Measurements from ENCODE around the gene CPT1C.

The CPT1C gene

DNA sequence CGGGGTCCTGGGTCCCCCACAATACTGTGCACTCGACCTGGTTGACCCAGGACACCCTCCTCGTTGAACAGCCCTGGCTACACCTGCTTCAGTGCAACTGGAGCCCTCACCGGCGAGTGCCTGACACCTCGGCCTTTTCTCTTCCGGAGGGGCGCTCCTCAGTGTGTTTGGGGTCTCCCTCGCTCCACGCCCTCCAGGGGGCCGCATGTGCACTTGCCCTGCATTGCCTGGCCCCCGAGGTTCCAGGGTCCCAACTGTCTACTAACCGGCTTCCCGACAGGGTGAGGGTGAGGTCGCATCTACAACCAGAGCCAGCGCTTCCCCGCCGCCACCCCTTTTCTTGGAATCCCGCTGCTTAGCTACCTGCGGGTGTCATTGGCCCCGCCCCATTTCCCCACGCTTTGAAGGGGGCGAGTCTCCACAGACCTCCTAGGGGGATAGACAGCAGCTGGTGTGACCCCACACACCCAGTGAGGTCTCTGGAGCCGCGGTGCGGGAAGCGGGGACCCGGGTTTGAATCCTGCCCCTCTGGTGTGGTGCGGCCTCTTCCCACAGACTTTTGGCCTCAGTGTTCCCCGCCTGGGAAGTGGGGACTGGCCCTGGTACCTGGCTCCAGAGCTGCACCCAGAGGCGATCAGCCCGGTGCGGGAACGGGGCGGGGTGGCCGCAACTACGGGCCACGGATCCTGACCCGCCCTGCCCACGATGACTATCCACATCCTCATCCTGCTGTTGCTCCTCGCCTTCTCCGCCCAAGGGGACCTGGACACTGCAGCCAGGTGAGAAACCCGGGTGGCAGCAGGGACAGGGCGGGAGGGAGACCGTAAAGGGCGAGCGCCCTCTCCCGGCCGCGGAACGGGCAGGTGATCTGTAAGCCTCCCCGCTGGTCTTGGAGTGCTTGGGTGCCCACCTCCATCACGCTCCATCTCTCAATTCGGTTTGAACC lies 1.5 kb upstream of the CPT1C start, which contains the start of gene ADM5:
TSS of gene ADM5 (plus strand) at position 462 of the 946 bp plus-strand sequence. CDS start at position 706, 244 bp downstream.
- Histone ChIP-seq H3K36me3 (ENCODE audit: control insufficient read depth, insufficient read depth, low read length) (no peaks in the 10 kb centered on the region), H3K4me2 (ENCODE audit: low read length) (peak within 1 kb of the TSS; percentile 85), H3K27me3 (ENCODE audit: control insufficient read depth, insufficient read depth, low read length) (no peaks in the 10 kb centered on the region), H3K9ac (no peak within 1 kb of the TSS), H3K4me1 (peaks cover 2% of the 10 kb centered on the region), H2AFZ (peak within 1 kb of the TSS; percentile 48), H3K9me3 (ENCODE audit: control insufficient read depth, low read length) (no peaks in the 10 kb centered on the region), H3K27ac (peak within 1 kb of the TSS; percentile 24), H3K4me3 (ENCODE audit: low read depth, low read length) (peak within 1 kb of the TSS; percentile 61), H3K79me2 (no peaks in the 10 kb centered on the region)
- peak; percentile 31 for TF ChIP-seq CTCF (IDR thresholded peaks at IDR 0.05)

DNA sequence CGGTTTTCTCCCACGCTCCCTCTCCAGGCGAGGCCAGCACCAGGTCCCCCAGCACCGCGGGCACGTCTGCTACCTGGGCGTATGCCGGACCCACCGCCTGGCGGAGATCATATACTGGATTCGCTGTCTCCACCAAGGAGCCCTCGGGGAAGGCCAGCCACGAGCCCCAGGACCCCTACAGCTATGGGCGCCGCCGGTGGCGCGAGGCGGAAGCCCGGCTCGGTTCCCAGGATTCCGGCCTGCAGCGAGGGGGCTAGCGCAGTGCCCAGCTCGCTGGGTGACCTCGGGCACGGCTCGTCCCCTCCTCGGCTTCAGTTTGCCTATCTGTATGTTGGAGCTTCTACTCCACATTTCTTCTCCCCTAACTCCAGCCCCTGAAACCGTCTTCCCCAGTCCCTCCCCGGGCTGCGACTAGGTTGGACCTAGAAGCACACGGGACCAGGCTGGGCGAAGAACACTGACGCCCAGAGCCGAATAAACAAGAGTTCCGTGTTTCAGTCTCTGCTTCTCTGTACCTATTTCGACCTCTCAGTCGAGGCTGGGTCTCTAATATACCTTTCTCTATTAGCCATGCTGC lies 749 bp upstream of the CPT1C start:
- H3K9me3 ChIP-seq (ENCODE audit: control insufficient read depth, low read length), result no peaks in the 10 kb centered on the region
- no peak overlapping the region for H3K27ac ChIP-seq
- H3K9ac ChIP-seq, result no peak overlapping the region
- peak overlapping the region; percentile 61 for H3K4me3 ChIP-seq (ENCODE audit: low read depth, low read length)
- peaks cover 2% of the 10 kb centered on the region for H3K4me1 ChIP-seq
- H2AFZ ChIP-seq, result peak overlapping the region; percentile 48
- H3K4me2 ChIP-seq (ENCODE audit: low read length), result peak overlapping the region; percentile 85
- H3K27me3 ChIP-seq (ENCODE audit: control insufficient read depth, insufficient read depth, low read length), result no peaks in the 10 kb centered on the region
- H3K36me3 ChIP-seq (ENCODE audit: control insufficient read depth, insufficient read depth, low read length), result no peaks in the 10 kb centered on the region
- H3K79me2 ChIP-seq, result no peaks in the 10 kb centered on the region
- no peak for TF ChIP-seq CTCF (IDR thresholded peaks at IDR 0.05)

- Histone ChIP-seq H3K27me3 (ENCODE audit: control insufficient read depth, insufficient read depth, low read length) (no peaks in the 10 kb centered on the region), H2AFZ (peak overlapping the region; percentile 48), H3K4me3 (ENCODE audit: low read depth, low read length) (peak overlapping the region; percentile 61), H3K27ac (no peak overlapping the region), H3K4me2 (ENCODE audit: low read length) (peak overlapping the region; percentile 85), H3K79me2 (no peaks in the 10 kb centered on the region), H3K36me3 (ENCODE audit: control insufficient read depth, insufficient read depth, low read length) (no peaks in the 10 kb centered on the region), H3K9ac (no peak overlapping the region), H3K9me3 (ENCODE audit: control insufficient read depth, low read length) (no peaks in the 10 kb centered on the region), H3K4me1 (peaks cover 2% of the 10 kb centered on the region)
- TF ChIP-seq CTCF (IDR thresholded peaks at IDR 0.05), result no peak
Measured at GRCh38 chr19:49691243-49692146, 579 bp downstream of the CPT1C start.

DNA sequence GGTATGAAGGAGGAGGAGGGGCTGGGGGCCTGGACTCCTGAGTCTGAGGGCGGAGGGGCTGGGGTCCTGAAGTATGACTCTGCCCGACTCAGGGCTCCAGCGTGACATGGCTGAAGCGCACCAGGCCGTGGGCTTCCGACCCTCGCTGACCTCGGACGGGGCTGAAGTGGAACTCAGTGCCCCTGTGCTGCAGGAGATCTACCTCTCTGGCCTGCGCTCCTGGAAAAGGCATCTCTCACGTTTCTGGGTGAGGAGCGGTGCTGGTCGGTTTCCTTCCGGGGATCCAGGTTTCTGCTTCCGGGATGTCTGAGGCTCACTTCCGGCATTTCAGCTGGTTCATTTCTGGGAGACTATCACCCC lies 1.2 kb downstream of the CPT1C start:
- H3K4me1 ChIP-seq, result peaks cover 2% of the 10 kb centered on the region
- no peak for TF ChIP-seq CTCF (IDR thresholded peaks at IDR 0.05)
- no peak overlapping the region for H2AFZ ChIP-seq
- H3K27me3 ChIP-seq (ENCODE audit: control insufficient read depth, insufficient read depth, low read length), result no peaks in the 10 kb centered on the region
- no peak overlapping the region for H3K9ac ChIP-seq
- no peaks in the 10 kb centered on the region for H3K79me2 ChIP-seq
- H3K4me3 ChIP-seq (ENCODE audit: low read depth, low read length), result no peak overlapping the region
- no peak overlapping the region for H3K27ac ChIP-seq
- H3K4me2 ChIP-seq (ENCODE audit: low read length), result no peak overlapping the region
- no peaks in the 10 kb centered on the region for H3K9me3 ChIP-seq (ENCODE audit: control insufficient read depth, low read length)
- H3K36me3 ChIP-seq (ENCODE audit: control insufficient read depth, insufficient read depth, low read length), result no peaks in the 10 kb centered on the region

Data from parathyroid adenoma (tissue), 2 donors.